Activated naive CD8-positive, alpha-beta T cell (primary cell): ENCODE results near the gene APOM.

Experiments
- H3K27ac Mint-ChIP-seq: one replicate; pipeline ENCODE4 v1.8.0; 2021; ENCODE audit warnings: mixed read lengths
- H3K27me3 Mint-ChIP-seq: one replicate; pipeline ENCODE4 v1.8.0; 2021; ENCODE audit warnings: mixed read lengths
- H3K36me3 Mint-ChIP-seq: one replicate; pipeline ENCODE4 v1.8.0; 2021; ENCODE audit warnings: mixed read lengths
- H3K4me1 Mint-ChIP-seq: one replicate; pipeline ENCODE4 v1.8.0; 2021; ENCODE audit warnings: low read depth, mixed read lengths
- H3K4me3 Mint-ChIP-seq: one replicate; pipeline ENCODE4 v1.8.0; 2021; ENCODE audit warnings: mild to moderate bottlenecking, mixed read lengths
- H3K9me3 Mint-ChIP-seq: one replicate; pipeline ENCODE4 v1.8.0; 2021; ENCODE audit warnings: low read depth, mixed read lengths

Gene APOM

GRCh38 chr6:31659649-31660380 lies 4.1 kb downstream of the APOM start:
- Mint-ChIP-seq H3K4me1 (peaks cover 73% of the 10 kb centered on the region), H3K27ac (peak overlapping the region; percentile 93), H3K4me3 (peak overlapping the region; percentile 94), H3K27me3 (no peaks in the 10 kb centered on the region), H3K36me3 (peaks cover 17% of the 10 kb centered on the region), H3K9me3 (no peaks in the 10 kb centered on the region)

- no peaks in the 10 kb centered on the region for H3K9me3 Mint-ChIP-seq
- peaks cover 17% of the 10 kb centered on the region for H3K36me3 Mint-ChIP-seq
- peak within 1 kb of the TSS; percentile 94 for H3K4me3 Mint-ChIP-seq
- no peaks in the 10 kb centered on the region for H3K27me3 Mint-ChIP-seq
- H3K4me1 Mint-ChIP-seq: peaks cover 71% of the 10 kb centered on the region
- H3K27ac Mint-ChIP-seq: peak within 1 kb of the TSS; percentile 93
These were observed 4.9 kb downstream of the APOM start, which contains the start of gene C6orf47 for GRCh38 chr6:31660381-31661261. Gene C6orf47 (minus strand): TSS chr6:31660778. CDS start chr6:31659947, 831 bp downstream.

- Mint-ChIP-seq H3K9me3 (no peaks in the 10 kb centered on the region), H3K27me3 (no peaks in the 10 kb centered on the region), H3K4me3 (peak overlapping the region; percentile 94), H3K36me3 (peaks cover 17% of the 10 kb centered on the region), H3K4me1 (peaks cover 71% of the 10 kb centered on the region), H3K27ac (peak overlapping the region; percentile 64)
These were observed 5.8 kb downstream of the APOM start for GRCh38 chr6:31661262-31662123.

- Mint-ChIP-seq H3K4me1 (peaks cover 73% of the 10 kb centered on the region), H3K27me3 (no peaks in the 10 kb centered on the region)
These were observed 6.5 kb downstream of the APOM start for GRCh38 chr6:31662124-31662723.

GRCh38 chr6:31663126-31663960 lies 7.6 kb downstream of the APOM start:
- peak overlapping the region; percentile 97 for H3K27ac Mint-ChIP-seq
- no peaks in the 10 kb centered on the region for H3K9me3 Mint-ChIP-seq
- H3K36me3 Mint-ChIP-seq: peaks cover 16% of the 10 kb centered on the region
- no peaks in the 10 kb centered on the region for H3K27me3 Mint-ChIP-seq
- H3K4me3 Mint-ChIP-seq: peak overlapping the region; percentile 93
- peaks cover 70% of the 10 kb centered on the region for H3K4me1 Mint-ChIP-seq

More at GRCh38 chr6:31662124-31662723, 6.5 kb downstream of the APOM start:
- Mint-ChIP-seq H3K9me3 (no peaks in the 10 kb centered on the region), H3K27ac (peak overlapping the region; percentile 58), H3K4me3 (peak overlapping the region; percentile 51), H3K36me3 (peaks cover 17% of the 10 kb centered on the region)

GRCh38 chr6:31663961-31664789 lies 8.5 kb downstream of the APOM start:
- Mint-ChIP-seq H3K36me3 (peaks cover 16% of the 10 kb centered on the region), H3K4me3 (peak overlapping the region; percentile 93), H3K27me3 (no peaks in the 10 kb centered on the region), H3K9me3 (no peaks in the 10 kb centered on the region), H3K27ac (peak overlapping the region; percentile 97), H3K4me1 (peaks cover 68% of the 10 kb centered on the region)

GRCh38 chr6:31664790-31665500 lies 9.3 kb downstream of the APOM start, which contains the start of gene GPANK1:
Gene GPANK1 (minus strand): TSS chr6:31664997. CDS start chr6:31664478, 519 bp downstream.
- Mint-ChIP-seq H3K36me3 (peaks cover 16% of the 10 kb centered on the region), H3K27ac (peak within 1 kb of the TSS; percentile 97), H3K4me3 (peak within 1 kb of the TSS; percentile 93), H3K27me3 (no peaks in the 10 kb centered on the region), H3K4me1 (peaks cover 62% of the 10 kb centered on the region), H3K9me3 (no peaks in the 10 kb centered on the region)

- H3K27ac Mint-ChIP-seq: peak within 1 kb of the TSS; percentile 97
- H3K4me3 Mint-ChIP-seq: peak within 1 kb of the TSS; percentile 93
- peaks cover 16% of the 10 kb centered on the region for H3K36me3 Mint-ChIP-seq
- peaks cover 60% of the 10 kb centered on the region for H3K4me1 Mint-ChIP-seq
- no peaks in the 10 kb centered on the region for H3K27me3 Mint-ChIP-seq
- no peaks in the 10 kb centered on the region for H3K9me3 Mint-ChIP-seq
These were observed 10.0 kb downstream of the APOM start, which contains the start of gene CSNK2B for GRCh38 chr6:31665501-31666336. Gene CSNK2B (plus strand): TSS chr6:31666080. CDS start chr6:31666832, 752 bp downstream.

GRCh38 chr6:31666337-31666965 lies 10.8 kb downstream of the APOM start:
- peak overlapping the region; percentile 97 for H3K27ac Mint-ChIP-seq
- no peaks in the 10 kb centered on the region for H3K9me3 Mint-ChIP-seq
- H3K4me1 Mint-ChIP-seq: peaks cover 55% of the 10 kb centered on the region
- no peaks in the 10 kb centered on the region for H3K27me3 Mint-ChIP-seq
- peak overlapping the region; percentile 93 for H3K4me3 Mint-ChIP-seq
- peaks cover 16% of the 10 kb centered on the region for H3K36me3 Mint-ChIP-seq

- Mint-ChIP-seq H3K4me1 (peaks cover 32% of the 10 kb centered on the region), H3K36me3 (peaks cover 5% of the 10 kb centered on the region), H3K4me3 (peak within 1 kb of the TSS; percentile 17), H3K27me3 (no peaks in the 10 kb centered on the region), H3K27ac (no peak within 1 kb of the TSS), H3K9me3 (no peaks in the 10 kb centered on the region)
These were observed 14.0 kb downstream of the APOM start, which contains the start of gene LY6G5B for GRCh38 chr6:31669676-31670075. Gene LY6G5B (plus strand): TSS chr6:31669976. CDS start chr6:31670951, 975 bp downstream.

- no peak overlapping the region for H3K27ac Mint-ChIP-seq
- H3K9me3 Mint-ChIP-seq: no peaks in the 10 kb centered on the region
- H3K27me3 Mint-ChIP-seq: no peaks in the 10 kb centered on the region
- H3K4me1 Mint-ChIP-seq: peaks cover 10% of the 10 kb centered on the region
- H3K4me3 Mint-ChIP-seq: no peak overlapping the region
- H3K36me3 Mint-ChIP-seq: no peaks in the 10 kb centered on the region
These were observed 20.7 kb downstream of the APOM start for GRCh38 chr6:31676322-31676903.
